Endometrium (tissue), 2 donors: ENCODE data around the gene FOXO1.
"Not testable (repeated sequence)": the region's sequence is repeated elsewhere in the genome, so short reads cannot be mapped to it uniquely, and the experiment has no call there.

ENCODE experiments used
- FAIRE-seq: peaks from 2 replicates; lab custom pipeline; 2012; peaks lifted over from hg19 to GRCh38; lab: Jason Lieb, UNC
- donor health status: control.
- donor health status: control.

The FOXO1 gene

GRCh38 chr13:40666045-40666932, at the start of gene FOXO1:
TSS of gene FOXO1 (minus strand) at chr13:40666641. CDS start at chr13:40666212, 429 bp downstream.
- FAIRE-seq, result no peak

GRCh38 chr13:40714433-40714832, 48.0 kb upstream of the FOXO1 start:
- FAIRE-seq, result not testable (repeated sequence)

- FAIRE-seq, result no peak
Measured at GRCh38 chr13:40706439-40706838, 40.0 kb upstream of the FOXO1 start.

GRCh38 chr13:40697711-40698110, 31.3 kb upstream of the FOXO1 start:
- no peak for FAIRE-seq

- no peak for FAIRE-seq
Measured at GRCh38 chr13:40694426-40694825, 28.0 kb upstream of the FOXO1 start.

GRCh38 chr13:40692946-40693345, 26.5 kb upstream of the FOXO1 start:
- FAIRE-seq, result no peak

GRCh38 chr13:40688781-40689180, 22.3 kb upstream of the FOXO1 start:
- FAIRE-seq, result no peak

GRCh38 chr13:40682449-40683240, 16.2 kb upstream of the FOXO1 start:
- peak; percentile 93 for FAIRE-seq

- FAIRE-seq, result no peak
Measured at GRCh38 chr13:40681341-40682146, 15.1 kb upstream of the FOXO1 start.

- FAIRE-seq, result no peak
Measured at GRCh38 chr13:40680659-40681323, 14.3 kb upstream of the FOXO1 start.

GRCh38 chr13:40679480-40679985, 13.1 kb upstream of the FOXO1 start:
- no peak for FAIRE-seq

- FAIRE-seq, result peak; percentile 75
Measured at GRCh38 chr13:40677064-40677463, 10.6 kb upstream of the FOXO1 start.

- FAIRE-seq, result no peak
Measured at GRCh38 chr13:40676007-40676406, 9.6 kb upstream of the FOXO1 start.

- FAIRE-seq, result no peak
Measured at GRCh38 chr13:40673414-40673813, 7.0 kb upstream of the FOXO1 start.

- FAIRE-seq, result no peak
Measured at GRCh38 chr13:40672765-40673397, 6.4 kb upstream of the FOXO1 start.

GRCh38 chr13:40671956-40672764, 5.7 kb upstream of the FOXO1 start:
- FAIRE-seq, result peak; percentile 92

- no peak for FAIRE-seq
Measured at GRCh38 chr13:40670307-40670706, 3.9 kb upstream of the FOXO1 start.

- no peak for FAIRE-seq
Measured at GRCh38 chr13:40668335-40668734, 1.9 kb upstream of the FOXO1 start.

GRCh38 chr13:40667622-40667978, 1.2 kb upstream of the FOXO1 start:
- no peak for FAIRE-seq

GRCh38 chr13:40666933-40667621, 636 bp upstream of the FOXO1 start:
- no peak for FAIRE-seq
